Activated CD8-positive, alpha-beta memory T cell treated with anti-CD3 and anti-CD28 coated beads for 48 hours (primary cell): ENCODE measurements around the gene RIMKLB.
"Not testable (repeated sequence)": the region's sequence is repeated elsewhere in the genome, so short reads cannot be mapped to it uniquely, and the experiment has no call there.

Source experiments
- DNase-seq, 3 experiments: peaks; one replicate each; pipeline ENCODE4 v3.0.0-alpha.2; 2020; ENCODE audit warnings: low read depth in 2 of 3, low spot score in 2 of 3

The RIMKLB gene

GRCh38 chr12:8771072-8771471 is 73.3 kb downstream of the RIMKLB start:
- DNase-seq: no peak

- no peak for DNase-seq
Measured at GRCh38 chr12:8773461-8773860, 75.7 kb downstream of the RIMKLB start.

DNA sequence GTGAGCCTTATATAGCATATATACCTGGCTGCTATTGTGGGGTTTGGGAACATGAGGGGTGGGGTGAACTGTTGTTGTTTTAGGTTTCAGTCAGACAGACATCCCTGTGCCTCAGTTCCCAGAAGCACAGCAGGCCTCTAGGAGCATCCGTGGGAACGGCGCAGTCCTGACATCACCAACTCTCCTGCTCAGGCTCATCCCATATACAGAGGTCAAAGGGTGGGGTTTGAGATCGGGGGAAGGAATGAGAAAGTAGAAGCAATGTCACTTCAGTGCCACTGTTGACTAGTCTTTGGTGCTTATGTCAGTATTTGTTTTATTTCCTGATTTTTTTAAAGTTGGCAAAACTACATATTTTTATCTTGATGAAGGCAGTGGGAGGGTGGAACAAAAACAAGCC is 81.5 kb downstream of the RIMKLB start:
- DNase-seq: no peak

GRCh38 chr12:8779862-8780261 is 82.1 kb downstream of the RIMKLB start:
- no peak for DNase-seq

DNA sequence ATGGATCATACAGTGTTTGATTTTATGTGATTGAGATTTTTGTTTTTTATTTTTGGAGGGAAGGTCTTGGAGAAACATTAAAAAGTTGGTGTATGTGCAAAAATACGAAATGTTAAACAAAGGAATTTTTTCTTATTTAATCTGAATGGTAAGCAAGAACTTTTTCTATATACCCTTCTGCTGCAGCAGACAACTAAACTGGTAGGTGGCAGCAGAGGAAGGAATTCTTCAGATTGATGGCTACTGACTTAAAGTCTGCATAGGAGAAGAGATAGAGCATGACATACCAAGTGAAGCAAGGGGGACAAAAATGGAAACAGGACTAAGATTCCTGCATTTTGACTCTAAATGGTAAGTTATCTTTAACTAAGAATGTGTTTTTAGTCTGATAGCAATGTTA is 82.6 kb downstream of the RIMKLB start:
- DNase-seq: no peak

GRCh38 chr12:8781381-8782127 is 83.8 kb downstream of the RIMKLB start:
- no peak for DNase-seq

DNA sequence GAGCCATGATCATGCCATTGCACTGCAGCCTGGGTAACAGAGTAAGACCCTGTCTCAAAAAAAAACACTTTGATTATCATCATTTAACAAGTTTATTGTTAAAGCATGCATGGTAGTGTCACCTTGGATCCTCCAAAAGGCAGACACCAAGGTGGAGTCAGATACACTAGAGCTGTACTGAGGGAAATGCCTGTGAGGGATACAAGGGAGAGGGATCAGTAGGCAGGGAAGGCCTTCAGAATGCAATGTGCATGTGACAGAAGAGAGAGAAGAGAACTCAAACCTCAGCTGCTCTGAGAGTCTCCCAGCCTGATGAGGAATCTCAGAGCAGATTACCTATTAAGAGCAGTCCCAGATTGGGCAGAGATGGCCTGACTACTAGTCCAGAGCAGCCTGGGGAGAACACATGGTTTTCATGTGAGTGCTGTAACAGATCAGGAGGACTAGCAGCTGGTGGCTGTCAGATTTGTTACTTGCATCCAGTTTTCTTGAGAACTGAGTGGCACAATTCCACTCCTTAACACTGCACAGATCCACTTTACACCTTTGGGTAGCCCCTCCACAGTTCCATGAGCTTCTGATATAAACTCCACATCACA is 86.6 kb downstream of the RIMKLB start:
- no peak for DNase-seq

- DNase-seq: no peak
Measured at GRCh38 chr12:8785499-8785898, 87.7 kb downstream of the RIMKLB start.

- not testable (repeated sequence) for DNase-seq
Measured at GRCh38 chr12:8787206-8787605, 89.4 kb downstream of the RIMKLB start.

DNA sequence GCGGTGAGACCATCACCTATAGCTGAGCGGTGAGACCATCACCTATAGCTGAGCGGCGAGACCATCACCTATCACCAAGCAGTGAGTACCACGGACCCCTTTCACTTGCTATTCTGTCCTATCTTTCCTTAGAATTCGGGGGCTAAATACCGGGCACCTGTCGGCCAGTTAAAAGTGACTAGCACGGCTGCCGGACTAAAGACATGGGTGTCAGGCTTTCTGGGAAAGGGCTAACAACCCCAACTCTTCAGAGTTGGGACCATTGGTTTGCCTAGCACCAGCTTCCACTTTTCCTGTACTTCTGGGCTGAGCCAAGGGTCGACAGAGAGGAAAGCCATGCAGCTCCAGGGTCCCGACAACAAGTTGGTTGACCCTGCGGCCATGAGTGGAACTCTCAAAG is 90.9 kb downstream of the RIMKLB start:
- DNase-seq: not testable (repeated sequence)

- DNase-seq: not testable (repeated sequence)
Measured at GRCh38 chr12:8789341-8790013, 91.7 kb downstream of the RIMKLB start.

- not testable (repeated sequence) for DNase-seq
Measured at GRCh38 chr12:8793226-8793625, 95.4 kb downstream of the RIMKLB start.

GRCh38 chr12:8794611-8795010 is 96.8 kb downstream of the RIMKLB start:
- not testable (repeated sequence) for DNase-seq

DNA sequence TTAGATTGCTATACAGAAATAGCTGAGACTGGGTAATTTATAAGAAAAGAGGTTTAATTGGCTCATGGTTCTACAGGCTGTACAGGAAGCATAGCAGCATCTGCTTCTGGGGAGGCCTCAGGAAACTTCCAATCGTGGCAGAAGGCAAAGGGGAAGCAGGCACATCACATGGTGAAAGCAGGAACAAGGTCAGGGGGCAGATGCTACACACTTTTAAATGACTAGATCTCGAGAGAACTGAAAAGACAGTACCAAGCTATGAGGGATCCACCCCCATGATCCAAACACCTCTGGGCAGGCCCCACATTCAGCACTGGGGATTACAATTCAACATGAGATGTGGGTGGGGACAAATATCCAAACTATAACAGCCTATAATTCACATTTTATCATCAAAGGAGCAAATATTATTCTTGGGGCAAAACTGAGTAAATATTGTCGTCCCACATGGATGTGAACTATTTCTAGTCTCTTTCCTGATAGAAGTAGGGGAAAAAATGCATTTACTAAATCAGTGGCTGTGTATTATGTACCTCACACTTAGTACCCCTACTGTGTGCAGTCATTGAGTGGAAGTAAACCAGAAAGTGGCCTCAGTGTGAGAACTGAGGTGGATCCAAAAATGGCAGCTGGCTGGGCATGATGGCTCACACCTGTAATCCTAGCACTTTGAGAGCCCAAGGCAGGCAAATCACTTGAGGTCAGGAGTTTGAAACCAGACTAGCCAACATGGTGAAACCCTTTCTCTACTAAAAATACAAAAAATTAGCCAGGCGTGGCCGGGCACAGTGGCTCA is 99.2 kb downstream of the RIMKLB start:
- DNase-seq: no peak

- DNase-seq: not testable (repeated sequence)
Measured at GRCh38 chr12:8801213-8801612, 103.4 kb downstream of the RIMKLB start.

DNA sequence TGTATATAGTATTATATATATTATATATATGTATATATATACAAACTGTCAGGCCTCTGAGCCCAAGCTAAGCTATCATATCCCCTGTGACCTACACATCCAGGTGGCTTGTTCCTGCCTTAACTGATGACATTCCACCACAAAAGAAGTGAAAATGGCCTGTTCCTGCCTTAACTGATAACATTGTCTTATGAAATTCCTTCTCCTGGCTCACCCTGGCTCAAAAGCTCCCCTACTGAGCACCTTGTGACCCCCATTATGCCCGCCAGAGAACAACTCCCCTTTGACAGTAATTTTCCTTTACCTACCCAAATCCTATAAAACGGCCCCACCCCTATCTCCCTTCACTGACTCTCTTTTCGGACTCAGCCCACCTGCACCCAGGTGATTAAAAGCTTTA is 107.0 kb downstream of the RIMKLB start:
- DNase-seq: not testable (repeated sequence)

DNA sequence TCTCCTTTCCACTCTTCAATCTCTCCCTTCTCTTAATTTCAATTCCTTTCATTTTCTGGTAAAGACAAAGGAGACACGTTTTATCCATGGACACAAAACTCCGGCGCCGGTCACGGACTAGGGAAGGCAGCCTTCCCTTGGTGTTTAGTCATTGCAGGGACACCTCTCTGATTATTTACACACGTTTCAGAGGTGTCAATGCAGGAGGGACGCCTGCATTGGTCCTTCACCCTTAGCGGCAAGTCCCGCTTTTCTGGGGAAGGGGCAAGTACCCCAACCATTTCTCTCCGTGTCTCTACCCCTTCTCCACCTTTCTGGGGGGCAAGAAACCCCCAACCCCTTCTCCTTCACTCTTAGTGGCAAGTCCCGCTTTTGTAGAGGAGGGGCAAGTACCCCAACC is 107.7 kb downstream of the RIMKLB start:
- DNase-seq: not testable (repeated sequence)

GRCh38 chr12:8807084-8807483 is 109.3 kb downstream of the RIMKLB start:
- DNase-seq: not testable (repeated sequence)

- not testable (repeated sequence) for DNase-seq
Measured at GRCh38 chr12:8810112-8810511, 112.3 kb downstream of the RIMKLB start.

DNA sequence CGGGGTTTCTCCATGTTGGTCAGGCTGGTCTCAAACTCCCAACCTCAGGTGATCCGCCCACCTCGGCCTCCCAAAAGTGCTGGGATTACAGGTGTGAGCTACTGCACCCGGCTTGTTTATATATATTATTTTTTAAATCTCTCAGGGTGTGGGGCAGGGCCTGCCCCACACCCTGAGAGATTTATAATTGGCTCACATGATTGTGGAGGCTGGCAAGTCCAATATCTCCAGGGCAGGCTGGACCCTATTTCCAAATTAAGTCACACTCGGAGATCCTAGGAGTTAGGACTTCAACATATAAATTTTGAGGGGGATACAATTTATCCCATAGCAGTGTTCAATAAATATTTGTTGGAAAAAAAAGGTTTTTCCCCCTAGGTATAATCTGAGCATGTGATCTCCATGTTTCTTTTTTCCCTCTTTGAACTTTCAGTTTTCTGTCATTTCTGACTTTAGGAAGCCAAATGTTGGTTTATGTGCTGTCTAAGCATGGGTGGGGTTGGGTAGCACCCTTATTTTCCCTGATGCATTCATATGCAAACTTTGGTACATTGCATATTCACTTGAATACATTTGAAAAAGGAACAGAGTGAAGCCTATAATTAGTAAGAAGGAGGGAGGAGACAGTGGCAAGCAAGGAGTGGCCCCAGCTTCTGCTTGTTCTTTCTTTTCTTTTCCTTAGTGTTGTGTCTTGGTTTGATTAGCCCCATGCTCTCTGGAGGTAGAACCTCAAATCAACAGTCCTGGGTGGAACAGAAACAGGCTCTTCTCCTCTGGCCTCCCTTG is 116.0 kb downstream of the RIMKLB start:
- no peak for DNase-seq
